Measurements from ENCODE around the gene SKI. TPM values are rescaled to one million over a fixed set of nuclear protein-coding genes. Genes with fewer than 3 reads are reported as not detected.
"Not testable (repeated sequence)": the region's sequence is repeated elsewhere in the genome, so short reads cannot be mapped to it uniquely, and the experiment has no call there.

The SKI gene
- total RNA-seq, 3 donors from 2014 or later, result 26.8 to 86.6 (median 29.0) TPM

DNA sequence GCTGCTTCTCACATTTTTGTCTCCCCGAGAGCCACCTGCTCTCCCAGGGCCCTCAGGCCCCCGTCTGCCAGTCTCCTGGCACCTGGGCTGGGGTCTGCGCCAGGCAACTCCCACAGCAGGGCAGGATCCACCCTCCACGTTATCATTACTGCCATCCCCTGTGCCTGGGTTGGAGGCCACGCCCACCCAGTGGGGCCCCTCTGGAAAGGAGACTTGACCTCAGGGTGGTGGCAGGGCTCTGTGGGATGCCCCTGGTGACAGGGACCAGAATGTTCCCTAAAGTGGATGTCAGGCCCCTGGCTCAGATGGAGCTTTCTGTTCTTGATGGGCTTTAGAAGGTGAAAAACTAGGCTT lies 66.6 kb downstream of the SKI start:
- ATAC-seq (no peak), DNase-seq (no peak)
- intact Hi-C loops (cut with DNase I, micrococcal nuclease), result no loop called here
- no peak overlapping the region for H3K4me3 ChIP-seq
- no peak for TF ChIP-seq CTCF (IDR thresholded peaks at IDR 0.05)
- H3K36me3 ChIP-seq (ENCODE audit: low read depth), result no peaks in the 10 kb centered on the region
- peaks cover 12% of the 10 kb centered on the region for H3K4me1 ChIP-seq (ENCODE audit: low read depth)
- H3K9me3 ChIP-seq, result no peaks in the 10 kb centered on the region

- no peaks in the 10 kb centered on the region for H3K36me3 ChIP-seq (ENCODE audit: low read depth)
Observed at GRCh38 chr1:2295526-2295925, 67.4 kb downstream of the SKI start.

GRCh38 chr1:2296211-2296610 lies 68.1 kb downstream of the SKI start:
- intact Hi-C loops (cut with DNase I, micrococcal nuclease), result not testable (repeated sequence)

More at GRCh38 chr1:2295526-2295925, 67.4 kb downstream of the SKI start:
- TF ChIP-seq CTCF (IDR thresholded peaks at IDR 0.05), result no peak
- intact Hi-C loops (cut with DNase I, micrococcal nuclease), result no loop called here
- DNase-seq (no peak), ATAC-seq (no peak)
- Histone ChIP-seq H3K9me3 (no peaks in the 10 kb centered on the region), H3K4me3 (no peak overlapping the region), H3K4me1 (ENCODE audit: low read depth) (peaks cover 13% of the 10 kb centered on the region)

GRCh38 chr1:2296614-2297013 lies 68.5 kb downstream of the SKI start:
- Histone ChIP-seq H3K4me3 (no peak overlapping the region), H3K36me3 (ENCODE audit: low read depth) (no peaks in the 10 kb centered on the region), H3K9me3 (no peaks in the 10 kb centered on the region), H3K4me1 (ENCODE audit: low read depth) (peaks cover 13% of the 10 kb centered on the region)
- no peak for TF ChIP-seq CTCF (IDR thresholded peaks at IDR 0.05)
- intact Hi-C loops (cut with DNase I, micrococcal nuclease), result no loop called here
- DNase-seq (no peak), ATAC-seq (no peak)

More at GRCh38 chr1:2296211-2296610, 68.1 kb downstream of the SKI start:
- H3K9me3 ChIP-seq; H3K4me3 ChIP-seq; H3K36me3 ChIP-seq (ENCODE audit: low read depth); ATAC-seq; DNase-seq: not testable (repeated sequence)
- peaks cover 13% of the 10 kb centered on the region for H3K4me1 ChIP-seq (ENCODE audit: low read depth)

- no peak overlapping the region for H3K4me3 ChIP-seq
- H3K36me3 ChIP-seq (ENCODE audit: low read depth), result no peaks in the 10 kb centered on the region
- peaks cover 13% of the 10 kb centered on the region for H3K4me1 ChIP-seq (ENCODE audit: low read depth)
- ATAC-seq (no peak), DNase-seq (no peak)
- H3K9me3 ChIP-seq, result no peaks in the 10 kb centered on the region
- intact Hi-C loops (cut with DNase I, micrococcal nuclease), result no loop called here
- no peak for TF ChIP-seq CTCF (IDR thresholded peaks at IDR 0.05)
Observed at GRCh38 chr1:2297246-2298011, 69.3 kb downstream of the SKI start.

GRCh38 chr1:2298685-2299084 lies 70.6 kb downstream of the SKI start:
- H3K4me1 ChIP-seq (ENCODE audit: low read depth), result peaks cover 13% of the 10 kb centered on the region
- no peaks in the 10 kb centered on the region for H3K36me3 ChIP-seq (ENCODE audit: low read depth)
- H3K4me3 ChIP-seq, result no peak overlapping the region
- DNase-seq (no peak), ATAC-seq (no peak)
- TF ChIP-seq CTCF (IDR thresholded peaks at IDR 0.05), result no peak
- intact Hi-C loops (cut with DNase I, micrococcal nuclease), result no loop called here
- H3K9me3 ChIP-seq, result no peaks in the 10 kb centered on the region

All from mucosa of descending colon (tissue), 3 donors.